ENCODE results near the gene CXCL1.

Gene CXCL1

GRCh38 chr4:73831569-73831968 is 37.6 kb upstream of the CXCL1 start:
- no peak overlapping the region for H3K4me3 ChIP-seq
- TF ChIP-seq, protein P1, sequence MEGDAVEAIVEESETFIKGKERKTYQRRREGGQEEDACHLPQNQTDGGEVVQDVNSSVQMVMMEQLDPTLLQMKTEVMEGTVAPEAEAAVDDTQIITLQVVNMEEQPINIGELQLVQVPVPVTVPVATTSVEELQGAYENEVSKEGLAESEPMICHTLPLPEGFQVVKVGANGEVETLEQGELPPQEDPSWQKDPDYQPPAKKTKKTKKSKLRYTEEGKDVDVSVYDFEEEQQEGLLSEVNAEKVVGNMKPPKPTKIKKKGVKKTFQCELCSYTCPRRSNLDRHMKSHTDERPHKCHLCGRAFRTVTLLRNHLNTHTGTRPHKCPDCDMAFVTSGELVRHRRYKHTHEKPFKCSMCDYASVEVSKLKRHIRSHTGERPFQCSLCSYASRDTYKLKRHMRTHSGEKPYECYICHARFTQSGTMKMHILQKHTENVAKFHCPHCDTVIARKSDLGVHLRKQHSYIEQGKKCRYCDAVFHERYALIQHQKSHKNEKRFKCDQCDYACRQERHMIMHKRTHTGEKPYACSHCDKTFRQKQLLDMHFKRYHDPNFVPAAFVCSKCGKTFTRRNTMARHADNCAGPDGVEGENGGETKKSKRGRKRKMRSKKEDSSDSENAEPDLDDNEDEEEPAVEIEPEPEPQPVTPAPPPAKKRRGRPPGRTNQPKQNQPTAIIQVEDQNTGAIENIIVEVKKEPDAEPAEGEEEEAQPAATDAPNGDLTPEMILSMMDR (IDR thresholded peaks at IDR 0.05): no peak
- no peak overlapping the region for H3K27ac ChIP-seq
- DNase-seq (ENCODE audit: low spot score): no peak

DNA sequence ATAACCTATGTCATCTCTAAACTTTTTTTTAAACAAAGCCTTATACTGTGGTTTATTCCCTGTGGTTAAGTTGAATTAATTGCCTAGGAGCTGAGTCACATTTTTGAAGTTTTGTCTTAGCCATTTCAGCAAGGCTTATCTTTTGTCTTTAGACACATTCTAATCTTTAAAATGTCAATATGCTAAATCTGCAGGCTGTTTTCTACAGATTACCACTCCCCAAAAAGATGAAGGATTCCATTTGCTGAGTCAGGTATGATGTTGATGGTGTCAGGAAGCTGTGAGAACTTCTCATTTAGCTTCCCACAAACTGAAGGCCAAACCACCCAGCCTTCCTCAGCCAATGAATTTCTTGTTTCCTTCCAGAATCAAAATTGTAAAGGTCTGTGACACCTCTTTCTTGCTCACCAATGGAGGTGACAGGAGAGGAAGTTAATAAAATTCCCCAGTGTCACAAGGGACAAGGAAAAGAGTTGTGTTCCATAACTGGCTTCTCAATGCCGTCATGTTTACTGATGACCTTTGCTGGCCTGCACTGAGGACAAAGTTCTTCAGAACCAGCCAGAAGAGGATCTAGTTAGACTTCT is 36.4 kb upstream of the CXCL1 start:
- TF ChIP-seq, protein P1 (IDR thresholded peaks at IDR 0.05): no peak
- no peak overlapping the region for H3K4me3 ChIP-seq
- no peak for DNase-seq (ENCODE audit: low spot score)
- no peak overlapping the region for H3K27ac ChIP-seq

- H3K4me3 ChIP-seq: peak within 1 kb of the TSS; percentile 61
- TF ChIP-seq, protein P1 (IDR thresholded peaks at IDR 0.05): no peak
- DNase-seq (ENCODE audit: low spot score): no peak
- H3K27ac ChIP-seq: no peak within 1 kb of the TSS
Measured at GRCh38 chr4:73836373-73837279, 32.6 kb upstream of the CXCL1 start, which contains the start of gene CXCL6. Gene CXCL6, plus strand, starts transcription at chr4:73836678. Its CDS starts 73 bp downstream, at chr4:73836751.

- H3K27ac ChIP-seq: no peak overlapping the region
- TF ChIP-seq, protein P1 (IDR thresholded peaks at IDR 0.05): no peak
Measured at GRCh38 chr4:73839071-73839470, 30.1 kb upstream of the CXCL1 start.

DNA sequence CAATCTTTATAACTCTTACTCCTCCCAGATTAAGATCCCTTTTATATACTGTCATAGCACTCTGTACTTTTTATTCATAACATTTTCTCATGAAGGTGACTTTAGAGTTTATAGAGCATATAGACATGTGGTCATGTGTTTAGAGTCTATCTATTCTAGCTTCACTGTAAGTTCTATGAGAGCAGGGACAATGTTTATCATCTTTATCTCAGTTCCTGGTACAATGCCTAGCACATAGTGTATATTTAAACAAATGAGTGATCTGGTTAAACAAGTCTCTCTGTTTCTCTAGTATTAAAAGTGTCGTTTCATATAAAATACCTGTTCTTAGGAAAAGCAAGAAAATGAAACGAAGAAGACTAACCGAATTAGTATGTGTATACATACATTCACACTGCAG is 29.5 kb upstream of the CXCL1 start:
- Histone ChIP-seq H3K4me3 (no peak overlapping the region), H3K27ac (no peak overlapping the region)
- no peak for DNase-seq (ENCODE audit: low spot score)
- TF ChIP-seq, protein P1 (IDR thresholded peaks at IDR 0.05): no peak

More at GRCh38 chr4:73839071-73839470, 30.1 kb upstream of the CXCL1 start:
- H3K4me3 ChIP-seq: no peak overlapping the region
- no peak for DNase-seq (ENCODE audit: low spot score)

DNA sequence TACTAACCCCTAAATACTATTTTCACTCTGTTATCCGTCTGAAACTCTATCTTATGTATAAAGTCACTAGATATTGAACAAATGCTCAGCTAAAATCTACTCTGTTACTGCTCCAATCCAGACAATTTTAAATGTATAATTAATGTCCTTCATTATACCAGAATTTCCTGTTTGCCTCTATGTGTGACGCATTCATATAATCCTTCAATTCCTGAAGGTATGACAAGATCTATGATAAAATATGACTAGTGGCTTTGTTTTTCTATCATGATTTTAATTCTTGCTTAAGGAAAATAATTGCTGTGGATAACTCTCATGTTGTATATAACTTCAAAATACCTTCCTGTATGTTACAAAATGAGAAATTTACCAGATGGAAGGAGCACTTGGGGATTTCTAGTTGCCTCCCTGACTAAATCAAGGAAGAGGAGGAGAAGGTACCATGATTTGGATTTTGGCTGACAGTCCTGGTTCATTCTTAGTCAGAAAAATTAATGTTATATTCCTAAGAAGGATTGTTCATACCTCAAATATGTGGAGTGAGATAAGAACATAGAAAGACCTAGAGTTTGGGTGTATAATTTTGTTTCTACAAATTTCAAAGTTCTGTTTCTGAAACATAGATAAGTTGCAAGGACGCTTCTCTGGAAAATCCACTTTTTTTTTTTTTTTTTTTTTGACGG is 27.8 kb upstream of the CXCL1 start:
- no peak overlapping the region for H3K4me3 ChIP-seq
- DNase-seq (ENCODE audit: low spot score): no peak
- TF ChIP-seq, protein P1 (IDR thresholded peaks at IDR 0.05): no peak
- H3K27ac ChIP-seq: no peak overlapping the region

Measured in coronary artery (tissue), 2 donors.